Upper lobe of left lung (tissue), 6 donors: ENCODE measurements around the gene LAMB1. TPM values are rescaled to one million over a fixed set of nuclear protein-coding genes. Genes with fewer than 3 reads are reported as not detected.

Experiments
- ATAC-seq, 2 donors: fragments of 200-7000 bp; cut with Tn5 transposase; one replicate each; pipeline ENCODE4 v1.9.1; 2022; ENCODE audit warnings: mild to moderate bottlenecking in 2 of 2, moderate library complexity in 2 of 2; ENCODE audit not compliant: low FRiP score in 2 of 2
- DNase-seq, 2 donors: peaks; one replicate each; pipeline ENCODE4 v3.0.0-alpha.2; 2019 to 2020
- H3K27ac ChIP-seq, 4 donors: fragments of 200-600 bp; sonication (generic); one replicate each; pipeline ENCODE4 v1.5.1; 2016 to 2019
- H3K27me3 ChIP-seq, 4 donors: fragments of 200-600 bp; sonication (generic); one replicate each; pipeline ENCODE4 v1.5.1; 2017 to 2019
- H3K36me3 ChIP-seq, 4 donors: fragments of 200-600 bp; sonication (generic); one replicate each; pipeline ENCODE4 v1.5.1; 2016 to 2019
- H3K4me1 ChIP-seq, 4 donors: fragments of 200-600 bp; sonication (generic); one replicate each; pipeline ENCODE4 v1.5.1; 2018 to 2019
- H3K4me3 ChIP-seq, 4 donors: fragments of 200-600 bp; sonication (generic); one replicate each; pipeline ENCODE4 v1.5.1; 2017 to 2019; ENCODE audit warnings: mild to moderate bottlenecking in 2 of 4, moderate library complexity in 1 of 4
- H3K9me3 ChIP-seq, 4 donors: fragments of 200-600 bp; sonication (generic); one replicate each; pipeline ENCODE4 v1.5.1; 2018 to 2019
- CTCF ChIP-seq, 6 experiments: fragments of 450-650 bp in 4 of 6; fragments of 200-600 bp in 2 of 6; sonication (generic) in 2 of 6; IDR thresholded peaks; one replicate each; pipeline ENCODE4 v1.5.1; 2016 to 2019; ENCODE audit warnings: antibody characterized with exemption in 6 of 6
- EP300 ChIP-seq, 4 donors: sonication (generic); formaldehyde crosslinking; IDR thresholded peaks; one replicate each; pipeline ENCODE4 v1.5.1; 2017; ENCODE audit warnings: antibody characterized with exemption in 4 of 4, control low read depth in 2 of 4
- POLR2A ChIP-seq, 4 donors: fragments of 450-650 bp; IDR thresholded peaks; one replicate each; pipeline ENCODE4 v1.5.1; 2016 to 2017; ENCODE audit warnings: antibody characterized with exemption in 4 of 4, mild to moderate bottlenecking in 2 of 4
- POLR2AphosphoS5 ChIP-seq, 2 donors: sonication (generic); formaldehyde crosslinking; IDR thresholded peaks; one replicate each; pipeline ENCODE4 v1.5.1; 2017; ENCODE audit warnings: antibody characterized with exemption in 2 of 2
- WGBS, 2 donors: methylation state at CpG; one replicate each; pipeline ENCODE4 v1.1.5; 2017 to 2018; 5-methylcytosine and 5-hydroxymethylcytosine counted together
- total RNA-seq, 6 donors: library from RNA; depleted of rRNA in 4 of 6; stranded (reverse); fragments of >200 nt in 4 of 6; gene quantifications; one replicate each; pipeline versions ENCODE4 v1.1.0 to v1.2.1, GENCODE V29; 2016 to 2021
- donor health status: DM: no; HTN: no; CAD: no; lungs with moderate emphysema.
- donor health status: DM: no; HTN: yes; CAD: no; lungs with severe emphysema.

The LAMB1 gene
- total RNA-seq, 6 donors from 2014 or later: 100 to 443 (median 135) TPM

- peaks cover 0 to 39% (median 6%) of the 10 kb centered on the region in 4 donors for H3K36me3 ChIP-seq
- peaks cover 0 to 3% (median under 1%) of the 10 kb centered on the region in 4 donors for H3K4me1 ChIP-seq
- no peaks in the 10 kb centered on the region for H3K9me3 ChIP-seq
- TF ChIP-seq POLR2AphosphoS5 (IDR thresholded peaks at IDR 0.05): no peak
- no peak for TF ChIP-seq POLR2A (IDR thresholded peaks at IDR 0.05)
- TF ChIP-seq CTCF (IDR thresholded peaks at IDR 0.05): no peak
- no peak for TF ChIP-seq EP300 (IDR thresholded peaks at IDR 0.05)
- 91 to 93% methylated on average over 4 of the region's 4 CpGs for WGBS, 2 donors
- no peak for ATAC-seq
- H3K27me3 ChIP-seq: no peaks in the 10 kb centered on the region
- no peak overlapping the region for H3K27ac ChIP-seq
- H3K4me3 ChIP-seq: no peak overlapping the region
- no peak for DNase-seq
These were observed 59.9 kb downstream of the LAMB1 start for GRCh38 chr7:107943018-107943417.

GRCh38 chr7:107940951-107941350 lies 62.0 kb downstream of the LAMB1 start:
- Histone ChIP-seq H3K27me3 (no peaks in the 10 kb centered on the region), H3K9me3 (no peaks in the 10 kb centered on the region), H3K4me3 (no peak overlapping the region), H3K36me3 (peaks cover 0 to 39% (median 6%) of the 10 kb centered on the region in 4 donors), H3K27ac (peak overlapping the region in 1 of 4 donors; percentile 71), H3K4me1 (peaks cover 0 to 5% (median 1%) of the 10 kb centered on the region in 4 donors)
- no peak for TF ChIP-seq CTCF (IDR thresholded peaks at IDR 0.05)
- 97 to 98% methylated on average over 4 of the region's 4 CpGs for WGBS, 2 donors
- DNase-seq (no peak), ATAC-seq (no peak)

GRCh38 chr7:107939573-107940489 lies 63.1 kb downstream of the LAMB1 start:
- TF ChIP-seq CTCF (IDR thresholded peaks at IDR 0.05) (no peak), POLR2A (IDR thresholded peaks at IDR 0.05) (no peak), EP300 (IDR thresholded peaks at IDR 0.05) (no peak), POLR2AphosphoS5 (IDR thresholded peaks at IDR 0.05) (no peak)
- WGBS, 2 donors: 77 to 90% methylated on average over 11 to 16 of the region's 16 CpGs
- Histone ChIP-seq H3K27me3 (no peaks in the 10 kb centered on the region), H3K9me3 (no peaks in the 10 kb centered on the region), H3K4me1 (peaks cover 0 to 5% (median 1%) of the 10 kb centered on the region in 4 donors), H3K4me3 (no peak overlapping the region), H3K27ac (peak overlapping the region in 3 of 4 donors; percentile 59 to 71 (median 67)), H3K36me3 (peaks cover 0 to 45% (median 6%) of the 10 kb centered on the region in 4 donors)
- peak in 1 of 2 donors; percentile 20 for DNase-seq
- ATAC-seq: peak in 1 of 2 donors; percentile 63

- no peak overlapping the region for H3K4me3 ChIP-seq
- TF ChIP-seq POLR2AphosphoS5 (IDR thresholded peaks at IDR 0.05) (peak in 1 of 2 donors; percentile 36), CTCF (IDR thresholded peaks at IDR 0.05) (no peak)
- WGBS, 2 donors: 69 to 87% methylated on average over 6 of the region's 6 CpGs
- ATAC-seq: peak in 1 of 2 donors; percentile 77
- peak overlapping the region in 3 of 4 donors; percentile 37 to 58 (median 49) for H3K27ac ChIP-seq
- peaks cover 0 to 54% (median 6%) of the 10 kb centered on the region in 4 donors for H3K36me3 ChIP-seq
- DNase-seq: no peak
- H3K4me1 ChIP-seq: peaks cover 0 to 5% (median 1%) of the 10 kb centered on the region in 4 donors
- H3K27me3 ChIP-seq: no peaks in the 10 kb centered on the region
- H3K9me3 ChIP-seq: no peaks in the 10 kb centered on the region
These were observed 64.3 kb downstream of the LAMB1 start for GRCh38 chr7:107938456-107939250.
